Astrocyte (in vitro differentiated cells and primary cell): ENCODE results near the gene OTUB1. TPM values are rescaled to one million over a fixed set of nuclear protein-coding genes. Genes with fewer than 3 reads are reported as not detected.

Source experiments
- DNase-seq: peaks from one replicate; pipeline ENCODE4 v3.0.0-alpha.2; 2010; ENCODE audit warnings: low read depth
- FAIRE-seq: peaks from 2 replicates; lab custom pipeline; 2011; peaks lifted over from hg19 to GRCh38; lab: Jason Lieb, UNC
- H2AFZ ChIP-seq: 2 replicates; pipeline ENCODE4 v1.6.0; 2012; ENCODE audit warnings: low read depth, low read length, inconsistent platforms
- H3K27ac ChIP-seq: 2 replicates; pipeline ENCODE4 v1.5.1; 2011; ENCODE audit warnings: low read depth, low read length, inconsistent platforms
- H3K27me3 ChIP-seq: 2 replicates; pipeline ENCODE4 v1.6.0; 2011; ENCODE audit warnings: low read length, inconsistent platforms; ENCODE audit not compliant: insufficient read depth
- H3K36me3 ChIP-seq: 2 replicates; pipeline ENCODE4 v1.5.1; 2011; ENCODE audit warnings: low read length, inconsistent platforms; ENCODE audit not compliant: insufficient read depth
- H3K4me1 ChIP-seq: 2 replicates; pipeline ENCODE4 v1.5.1; 2011; ENCODE audit warnings: low read length, inconsistent platforms; ENCODE audit not compliant: insufficient read depth
- H3K4me2 ChIP-seq: 2 replicates; pipeline ENCODE4 v1.6.0; 2012; ENCODE audit warnings: low read length, inconsistent platforms
- H3K4me3 ChIP-seq: 2 replicates; pipeline ENCODE4 v1.5.1; 2011; ENCODE audit warnings: low read depth, mild to moderate bottlenecking, low read length, inconsistent platforms; ENCODE audit not compliant: insufficient read depth
- H3K79me2 ChIP-seq: 2 replicates; pipeline ENCODE4 v1.6.0; 2012; ENCODE audit warnings: mild to moderate bottlenecking, low read length, inconsistent platforms; ENCODE audit not compliant: insufficient read depth
- H3K9ac ChIP-seq: 2 replicates; pipeline ENCODE4 v1.6.0; 2012; ENCODE audit warnings: mild to moderate bottlenecking, low read length, inconsistent platforms
- H3K9me3 ChIP-seq: 2 replicates; pipeline ENCODE4 v1.5.1; 2012; ENCODE audit warnings: low read depth, mild to moderate bottlenecking, low read length, inconsistent platforms; ENCODE audit not compliant: insufficient read depth
- H4K20me1 ChIP-seq: 2 replicates; pipeline ENCODE4 v1.6.0; 2012; ENCODE audit warnings: low read length, inconsistent platforms; ENCODE audit not compliant: insufficient read depth
- H3K27ac Mint-ChIP-seq: one replicate; pipeline ENCODE4 v1.8.0; 2021; ENCODE audit warnings: mild to moderate bottlenecking, mixed read lengths; ENCODE audit not compliant: unreplicated experiment
- H3K27me3 Mint-ChIP-seq: one replicate; pipeline ENCODE4 v1.8.0; 2021; ENCODE audit warnings: low read depth, mixed read lengths; ENCODE audit not compliant: unreplicated experiment
- H3K36me3 Mint-ChIP-seq: one replicate; pipeline ENCODE4 v1.8.0; 2021; ENCODE audit warnings: low read depth, mixed read lengths; ENCODE audit not compliant: unreplicated experiment
- H3K4me1 Mint-ChIP-seq: one replicate; pipeline ENCODE4 v1.8.0; 2021; ENCODE audit warnings: low read depth, mixed read lengths; ENCODE audit not compliant: unreplicated experiment
- H3K4me3 Mint-ChIP-seq: one replicate; pipeline ENCODE4 v1.8.0; 2021; ENCODE audit warnings: mild to moderate bottlenecking, moderate library complexity, mixed read lengths; ENCODE audit not compliant: unreplicated experiment
- H3K9me3 Mint-ChIP-seq: one replicate; pipeline ENCODE4 v1.8.0; 2021; ENCODE audit warnings: mild to moderate bottlenecking, mixed read lengths; ENCODE audit not compliant: unreplicated experiment
- EZH2 ChIP-seq: IDR thresholded peaks from 2 replicates; pipeline ENCODE4 v1.6.1; 2012; ENCODE audit warnings: mild to moderate bottlenecking, low read length, inconsistent platforms; ENCODE audit not compliant: insufficient read depth
- total RNA-seq: library from RNA; stranded (reverse); gene quantifications from 2 replicates; pipeline ENCODE4 v1.2.1, GENCODE V29; 2021
- TF ChIP-seq, protein P1 (sequence below): IDR thresholded peaks from 2 replicates; pipeline ENCODE4 v1.5.1; 2011; ENCODE audit warnings: low read depth, mild to moderate bottlenecking, inconsistent platforms, low read length, moderate library complexity; ENCODE audit not compliant: insufficient read depth

The OTUB1 gene
- total RNA-seq, 1 donor from 2014 or later, result 78.5 TPM

DNA sequence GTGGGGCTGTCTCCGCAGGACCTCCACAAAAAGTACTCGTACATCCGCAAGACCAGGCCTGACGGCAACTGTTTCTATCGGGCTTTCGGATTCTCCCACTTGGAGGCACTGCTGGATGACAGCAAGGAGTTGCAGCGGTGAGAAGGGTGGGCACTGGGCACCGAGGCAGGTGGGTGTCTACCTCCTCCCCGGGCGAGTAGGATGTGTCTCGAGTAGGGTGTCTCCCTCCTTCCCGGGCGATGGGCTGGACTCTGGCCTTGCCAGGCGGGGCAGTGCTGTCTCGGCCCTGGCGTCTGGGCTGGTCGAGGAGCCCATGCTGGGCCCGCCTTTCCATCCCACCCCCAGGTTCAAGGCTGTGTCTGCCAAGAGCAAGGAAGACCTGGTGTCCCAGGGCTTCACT lies 10.3 kb downstream of the OTUB1 start:
- DNase-seq, result no peak
- H3K4me1 Mint-ChIP-seq, result peaks cover 1% of the 10 kb centered on the region

DNA sequence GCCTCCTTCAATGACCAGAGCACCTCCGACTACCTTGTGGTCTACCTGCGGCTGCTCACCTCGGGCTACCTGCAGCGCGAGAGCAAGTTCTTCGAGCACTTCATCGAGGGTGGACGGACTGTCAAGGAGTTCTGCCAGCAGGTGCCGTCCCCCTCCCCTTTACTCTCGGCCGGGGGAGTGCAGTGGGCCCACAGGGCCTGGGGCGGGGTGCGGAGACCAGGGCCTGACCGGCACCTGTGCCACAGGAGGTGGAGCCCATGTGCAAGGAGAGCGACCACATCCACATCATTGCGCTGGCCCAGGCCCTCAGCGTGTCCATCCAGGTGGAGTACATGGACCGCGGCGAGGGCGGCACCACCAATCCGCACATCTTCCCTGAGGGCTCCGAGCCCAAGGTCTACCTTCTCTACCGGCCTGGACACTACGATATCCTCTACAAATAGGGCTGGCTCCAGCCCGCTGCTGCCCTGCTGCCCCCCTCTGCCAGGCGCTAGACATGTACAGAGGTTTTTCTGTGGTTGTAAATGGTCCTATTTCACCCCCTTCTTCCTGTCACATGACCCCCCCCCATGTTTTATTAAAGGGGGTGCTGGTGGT lies 11.0 kb downstream of the OTUB1 start:
- peaks cover 4% of the 10 kb centered on the region for H3K36me3 ChIP-seq
- DNase-seq (no peak), FAIRE-seq (no peak)
- no peaks in the 10 kb centered on the region for H3K9me3 Mint-ChIP-seq
- H3K4me3 Mint-ChIP-seq, result no peak overlapping the region
- peaks cover 10% of the 10 kb centered on the region for H3K4me1 ChIP-seq
- no peak overlapping the region for H2AFZ ChIP-seq
- no peak for TF ChIP-seq EZH2
- TF ChIP-seq, protein P1, sequence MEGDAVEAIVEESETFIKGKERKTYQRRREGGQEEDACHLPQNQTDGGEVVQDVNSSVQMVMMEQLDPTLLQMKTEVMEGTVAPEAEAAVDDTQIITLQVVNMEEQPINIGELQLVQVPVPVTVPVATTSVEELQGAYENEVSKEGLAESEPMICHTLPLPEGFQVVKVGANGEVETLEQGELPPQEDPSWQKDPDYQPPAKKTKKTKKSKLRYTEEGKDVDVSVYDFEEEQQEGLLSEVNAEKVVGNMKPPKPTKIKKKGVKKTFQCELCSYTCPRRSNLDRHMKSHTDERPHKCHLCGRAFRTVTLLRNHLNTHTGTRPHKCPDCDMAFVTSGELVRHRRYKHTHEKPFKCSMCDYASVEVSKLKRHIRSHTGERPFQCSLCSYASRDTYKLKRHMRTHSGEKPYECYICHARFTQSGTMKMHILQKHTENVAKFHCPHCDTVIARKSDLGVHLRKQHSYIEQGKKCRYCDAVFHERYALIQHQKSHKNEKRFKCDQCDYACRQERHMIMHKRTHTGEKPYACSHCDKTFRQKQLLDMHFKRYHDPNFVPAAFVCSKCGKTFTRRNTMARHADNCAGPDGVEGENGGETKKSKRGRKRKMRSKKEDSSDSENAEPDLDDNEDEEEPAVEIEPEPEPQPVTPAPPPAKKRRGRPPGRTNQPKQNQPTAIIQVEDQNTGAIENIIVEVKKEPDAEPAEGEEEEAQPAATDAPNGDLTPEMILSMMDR, result no peak
- no peak overlapping the region for H3K9ac ChIP-seq
- no peak overlapping the region for H3K4me3 ChIP-seq
- H3K27ac Mint-ChIP-seq, result no peak overlapping the region
- H3K79me2 ChIP-seq, result no peaks in the 10 kb centered on the region
- H3K4me1 Mint-ChIP-seq, result peaks cover 1% of the 10 kb centered on the region
- peaks cover 80% of the 10 kb centered on the region for H4K20me1 ChIP-seq
- no peak overlapping the region for H3K27ac ChIP-seq
- no peaks in the 10 kb centered on the region for H3K9me3 ChIP-seq
- no peaks in the 10 kb centered on the region for H3K36me3 Mint-ChIP-seq
- H3K27me3 ChIP-seq, result no peaks in the 10 kb centered on the region
- peaks cover 8% of the 10 kb centered on the region for H3K27me3 Mint-ChIP-seq
- H3K4me2 ChIP-seq, result no peak overlapping the region

More for the DNA sequence above, 10.3 kb downstream of the OTUB1 start:
- Mint-ChIP-seq H3K27ac (no peak overlapping the region), H3K4me3 (no peak overlapping the region), H3K9me3 (no peaks in the 10 kb centered on the region), H3K36me3 (peaks cover 3% of the 10 kb centered on the region), H3K27me3 (peaks cover 3% of the 10 kb centered on the region)
- Histone ChIP-seq H3K4me2 (no peak overlapping the region), H3K9me3 (no peaks in the 10 kb centered on the region), H3K4me1 (peaks cover 5% of the 10 kb centered on the region), H3K4me3 (no peak overlapping the region), H2AFZ (no peak overlapping the region), H4K20me1 (peaks cover 84% of the 10 kb centered on the region), H3K27ac (no peak overlapping the region), H3K79me2 (peaks cover 2% of the 10 kb centered on the region), H3K36me3 (peaks cover 4% of the 10 kb centered on the region), H3K27me3 (no peaks in the 10 kb centered on the region), H3K9ac (no peak overlapping the region)
- no peak for TF ChIP-seq EZH2
- TF ChIP-seq, protein P1, result no peak
- no peak for FAIRE-seq

DNA sequence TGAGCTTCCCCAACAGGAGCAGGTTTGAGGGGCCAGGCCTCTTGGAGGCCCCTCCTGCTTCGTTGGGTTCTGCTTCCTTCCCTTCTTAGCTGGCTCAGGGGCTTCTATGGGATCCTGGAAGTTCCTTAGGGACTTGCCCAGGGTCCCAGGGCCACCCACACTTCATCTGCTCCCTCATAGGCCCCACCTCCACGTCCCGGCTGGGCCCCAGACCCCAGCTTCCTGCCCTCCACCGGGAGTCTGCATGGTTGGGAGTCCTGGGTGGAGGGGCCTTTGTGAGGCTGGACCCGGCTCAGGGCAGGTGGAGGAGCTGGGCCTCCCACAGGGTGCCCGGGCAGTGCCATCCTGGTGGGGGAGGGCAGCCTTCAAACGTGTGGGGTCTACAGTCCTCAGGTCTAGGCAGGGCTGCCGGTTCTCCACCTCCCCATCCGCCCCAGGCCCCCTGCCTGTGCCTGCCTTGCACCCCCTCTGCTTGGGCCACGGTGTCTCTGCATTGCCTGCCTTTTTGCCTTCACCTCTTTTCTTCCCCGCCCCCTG lies 11.6 kb downstream of the OTUB1 start:
- H3K4me1 ChIP-seq, result peaks cover 10% of the 10 kb centered on the region
- H4K20me1 ChIP-seq, result peaks cover 78% of the 10 kb centered on the region
- H3K27ac ChIP-seq, result no peak overlapping the region
- no peak overlapping the region for H3K4me3 ChIP-seq
- H3K27me3 ChIP-seq, result no peaks in the 10 kb centered on the region
- H3K9me3 ChIP-seq, result no peaks in the 10 kb centered on the region
- Mint-ChIP-seq H3K27ac (no peak overlapping the region), H3K36me3 (no peaks in the 10 kb centered on the region), H3K27me3 (peaks cover 11% of the 10 kb centered on the region), H3K4me3 (no peak overlapping the region), H3K9me3 (no peaks in the 10 kb centered on the region), H3K4me1 (peaks cover 1% of the 10 kb centered on the region)
- TF ChIP-seq, protein P1, result no peak
- no peak for TF ChIP-seq EZH2
- no peaks in the 10 kb centered on the region for H3K79me2 ChIP-seq
- H3K9ac ChIP-seq, result no peak overlapping the region
- no peak overlapping the region for H3K4me2 ChIP-seq
- no peak overlapping the region for H2AFZ ChIP-seq
- FAIRE-seq (no peak), DNase-seq (no peak)
- H3K36me3 ChIP-seq, result peaks cover 4% of the 10 kb centered on the region
